ENCODE data around the gene CYP2E1. TPM values are rescaled to one million over a fixed set of nuclear protein-coding genes. Genes with fewer than 3 reads are reported as not detected.

The CYP2E1 gene
- total RNA-seq, 1 donor from 2014 or later, result under 0.01 TPM

Other genes starting within 250 kb of the CYP2E1 start
- 42.4 and 43.3 TPM in 2 replicates for gene TUBGCP2, start 218.5 kb upstream of the CYP2E1 start, total RNA-seq
- gene ZNF511, start 218.4 kb upstream of the CYP2E1 start, total RNA-seq, result 16.4 and 23.2 TPM in 2 replicates
- gene CALY, start 190.5 kb upstream of the CYP2E1 start, total RNA-seq, result not detected in 2 replicates
- gene PRAP1, start 180.0 kb upstream of the CYP2E1 start, total RNA-seq, result not detected in 2 replicates
- 16.8 and 23.2 TPM in 2 replicates for gene FUOM, start 169.3 kb upstream of the CYP2E1 start, total RNA-seq
- 44.8 and 49.0 TPM in 2 replicates for gene ECHS1, start 154.0 kb upstream of the CYP2E1 start, total RNA-seq
- 5.0 and 9.6 TPM in 2 replicates for gene PAOX, start 148.1 kb upstream of the CYP2E1 start, total RNA-seq
- gene MTG1, start 133.2 kb upstream of the CYP2E1 start, total RNA-seq, result 20.5 and 32.6 TPM in 2 replicates
- not detected in 2 replicates for gene SPRN, start 102.7 kb upstream of the CYP2E1 start, total RNA-seq
- 1.0 and 1.1 TPM in 2 replicates for gene SCART1, start 73.4 kb upstream of the CYP2E1 start, total RNA-seq
- not detected in 2 replicates for gene SYCE1, start 38.2 kb downstream of the CYP2E1 start, total RNA-seq
- gene FRG2B, start 99.4 kb downstream of the CYP2E1 start, total RNA-seq, result not detected in 2 replicates